K562 (cell line): ENCODE measurements around the gene PRDM11. TPM values are rescaled to one million over a fixed set of nuclear protein-coding genes. Genes with fewer than 3 reads are reported as not detected.
A peak's percentile ranks its signal among the peaks of the same experiment; 100 is the strongest.

ENCODE experiments used
- CBFB ChIP-seq: sonication (generic); formaldehyde crosslinking; IDR thresholded peaks from 2 replicates; pipeline ENCODE4 v1.4.0; 2020; ENCODE audit warnings: mild to moderate bottlenecking, missing genetic modification reagents
- ELF1 ChIP-seq: fragments of 200-800 bp; sonication (Bioruptor generic); IDR thresholded peaks from 2 replicates; pipeline ENCODE4 v1.6.1; 2016; ENCODE audit warnings: missing genetic modification characterization, missing compliant biosample characterization
- ETV1 ChIP-seq: fragments of 450-650 bp; conservative IDR thresholded peaks from 2 replicates; pipeline ENCODE4 v1.6.1; 2016; ENCODE audit warnings: missing genetic modification characterization, control low read depth, low read depth, missing compliant biosample characterization
- KLF6 ChIP-seq: fragments of 250-450 bp; sonication (Bioruptor Pico); IDR thresholded peaks from 2 replicates; pipeline ENCODE4 v1.4.0; 2020; ENCODE audit warnings: mild to moderate bottlenecking, moderate library complexity, borderline replicate concordance
- PPARD ChIP-seq: fragments of 250-450 bp; sonication (Bioruptor Pico); IDR thresholded peaks from 2 replicates; pipeline ENCODE4 v1.8.0; 2022; ENCODE audit warnings: inconsistent platforms, mild to moderate bottlenecking, moderate library complexity
- RAD21 ChIP-seq, 2 experiments: fragments of 250-450 bp in 1 of 2; fragments of 450-650 bp in 1 of 2; sonication (Bioruptor Pico) in 1 of 2; formaldehyde crosslinking in 1 of 2; IDR thresholded peaks in 1 of 2; conservative IDR thresholded peaks in 1 of 2; 2 replicates each; pipeline versions ENCODE4 v1.4.0 to v1.8.0; 2020 to 2022; ENCODE audit warnings: mild to moderate bottlenecking in 2 of 2, moderate library complexity in 1 of 2
- SPI1 ChIP-seq: IDR thresholded peaks from 2 replicates; pipeline ENCODE4 v1.6.1; 2011; ENCODE audit warnings: low read depth, low read length, control low read depth, borderline replicate concordance
- ZBED1 ChIP-seq: IDR thresholded peaks from 2 replicates; pipeline ENCODE4 v1.6.1; 2014
- ZNF143 ChIP-seq: sonication (generic); formaldehyde crosslinking; IDR thresholded peaks from 2 replicates; pipeline ENCODE4 v1.9.0; 2022; ENCODE audit warnings: mild to moderate bottlenecking, missing genetic modification reagents
- ZNF311 ChIP-seq: fragments of 250-450 bp; sonication (Bioruptor Pico); IDR thresholded peaks from 2 replicates; pipeline ENCODE4 v1.4.0; 2020; ENCODE audit warnings: mild to moderate bottlenecking, moderate library complexity
- ZNF561 ChIP-seq: fragments of 450-650 bp; formaldehyde crosslinking; conservative IDR thresholded peaks from 2 replicates; pipeline ENCODE4 v1.4.0; 2020; ENCODE audit warnings: mild to moderate bottlenecking, moderate library complexity
- ZNF589 ChIP-seq: fragments of 200-800 bp; sonication (Bioruptor generic); IDR thresholded peaks from 2 replicates; pipeline ENCODE4 v1.6.1; 2016; ENCODE audit warnings: low read depth, missing genetic modification characterization, missing compliant biosample characterization
- polyA plus RNA-seq, 8 experiments: library from polyadenylated mRNA; depleted of rRNA in 4 of 8; stranded (reverse) in 5 of 8; unstranded in 3 of 8; fragments of >200 nt; fragmentation: Nextera tagmentation in 2 of 8; fragmentation: Illumina TruSeq in 1 of 8; extraction: Ambion mirVana in 2 of 8; extraction: Trizol in 1 of 8; gene quantifications; 2 replicates each; pipeline versions ENCODE4 v1.2.1 to v1.2.3, GENCODE V29; 2011 to 2014; ENCODE audit warnings: inconsistent platforms in 1 of 8, missing spikeins in 1 of 8
- total RNA-seq, 7 experiments: library from RNA; depleted of rRNA in 6 of 7; stranded (reverse); fragments of >200 nt in 6 of 7; fragmentation: Illumina TruSeq in 2 of 7; extraction: Trizol in 2 of 7; gene quantifications; 2 replicates each; pipeline versions ENCODE4 v1.2.1 to v1.2.3, GENCODE V29; 2011 to 2021; ENCODE audit warnings: low replicate concordance in 1 of 7
- TF ChIP-seq, protein P1 (sequence below): sonication (generic); formaldehyde crosslinking; IDR thresholded peaks from 2 replicates; pipeline ENCODE4 v1.5.0; 2020; ENCODE audit warnings: missing genetic modification reagents
- TF ChIP-seq, protein P2 (sequence below), 2 experiments: fragments of 450-650 bp in 1 of 2; IDR thresholded peaks; 2 replicates each; pipeline ENCODE4 v1.6.1; 2011 to 2017; ENCODE audit warnings: low read depth in 2 of 2, antibody characterized with exemption in 1 of 2, borderline replicate concordance in 1 of 2, low read length in 1 of 2, mild to moderate bottlenecking in 1 of 2, mixed read lengths in 1 of 2; ENCODE audit not compliant: control insufficient read depth in 1 of 2

PRDM11 gene
- total and polyA plus RNA-seq, 9 of the 15 experiments (the other 6 are each of a cell fraction or from before 2014, with no cell fraction given): 0.01 to 1.1 (median 0.29) TPM

- TF ChIP-seq, protein P1, sequence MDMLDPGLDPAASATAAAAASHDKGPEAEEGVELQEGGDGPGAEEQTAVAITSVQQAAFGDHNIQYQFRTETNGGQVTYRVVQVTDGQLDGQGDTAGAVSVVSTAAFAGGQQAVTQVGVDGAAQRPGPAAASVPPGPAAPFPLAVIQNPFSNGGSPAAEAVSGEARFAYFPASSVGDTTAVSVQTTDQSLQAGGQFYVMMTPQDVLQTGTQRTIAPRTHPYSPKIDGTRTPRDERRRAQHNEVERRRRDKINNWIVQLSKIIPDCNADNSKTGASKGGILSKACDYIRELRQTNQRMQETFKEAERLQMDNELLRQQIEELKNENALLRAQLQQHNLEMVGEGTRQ (CRISPR knock-in tag): no peak
- TF ChIP-seq ZNF143 (CRISPR knock-in tag) (no peak), RAD21 (CRISPR knock-in tag; conservative IDR thresholded peaks at IDR 0.05 in 1 of 2, IDR thresholded peaks at IDR 0.05 in 1 of 2) (peak in 1 of 2 experiments; percentile 30; a peak in 1 of 4 replicates), ZNF561 (CRISPR knock-in tag) (no peak), SPI1 (no peak), ZBED1 (no peak), CBFB (CRISPR knock-in tag) (no peak), PPARD (no peak), ZNF311 (no peak), ETV1 (tag) (no peak), ELF1 (tag) (no peak), ZNF589 (CRISPR knock-in tag) (no peak), KLF6 (no peak)
- TF ChIP-seq, protein P2, sequence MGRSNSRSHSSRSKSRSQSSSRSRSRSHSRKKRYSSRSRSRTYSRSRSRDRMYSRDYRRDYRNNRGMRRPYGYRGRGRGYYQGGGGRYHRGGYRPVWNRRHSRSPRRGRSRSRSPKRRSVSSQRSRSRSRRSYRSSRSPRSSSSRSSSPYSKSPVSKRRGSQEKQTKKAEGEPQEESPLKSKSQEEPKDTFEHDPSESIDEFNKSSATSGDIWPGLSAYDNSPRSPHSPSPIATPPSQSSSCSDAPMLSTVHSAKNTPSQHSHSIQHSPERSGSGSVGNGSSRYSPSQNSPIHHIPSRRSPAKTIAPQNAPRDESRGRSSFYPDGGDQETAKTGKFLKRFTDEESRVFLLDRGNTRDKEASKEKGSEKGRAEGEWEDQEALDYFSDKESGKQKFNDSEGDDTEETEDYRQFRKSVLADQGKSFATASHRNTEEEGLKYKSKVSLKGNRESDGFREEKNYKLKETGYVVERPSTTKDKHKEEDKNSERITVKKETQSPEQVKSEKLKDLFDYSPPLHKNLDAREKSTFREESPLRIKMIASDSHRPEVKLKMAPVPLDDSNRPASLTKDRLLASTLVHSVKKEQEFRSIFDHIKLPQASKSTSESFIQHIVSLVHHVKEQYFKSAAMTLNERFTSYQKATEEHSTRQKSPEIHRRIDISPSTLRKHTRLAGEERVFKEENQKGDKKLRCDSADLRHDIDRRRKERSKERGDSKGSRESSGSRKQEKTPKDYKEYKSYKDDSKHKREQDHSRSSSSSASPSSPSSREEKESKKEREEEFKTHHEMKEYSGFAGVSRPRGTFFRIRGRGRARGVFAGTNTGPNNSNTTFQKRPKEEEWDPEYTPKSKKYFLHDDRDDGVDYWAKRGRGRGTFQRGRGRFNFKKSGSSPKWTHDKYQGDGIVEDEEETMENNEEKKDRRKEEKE (IDR thresholded peaks at IDR 0.05; ENCODE audit: borderline replicate concordance in 1 of 2, control insufficient read depth in 1 of 2, low read depth in 2 of 2, low read length in 1 of 2): no peak
Observed at GRCh38 chr11:45211732-45212131, 65.3 kb downstream of the PRDM11 start (continued).
